Esophagus muscularis mucosa (tissue), 4 donors: ENCODE results near the gene GPR158. TPM values are rescaled to one million over a fixed set of nuclear protein-coding genes. Genes with fewer than 3 reads are reported as not detected.

Source experiments
- DNase-seq: peaks from one replicate; pipeline ENCODE4 v3.0.0-alpha.2; 2017; ENCODE audit errors: extremely low spot score
- H3K27ac ChIP-seq, 4 donors: fragments of 200-600 bp; sonication (generic); replicated peaks in 1 of 4; 1 replicate in 3 of 4; 2 replicates in 1 of 4; pipeline ENCODE4 v1.5.1; 2016 to 2019; ENCODE audit warnings: mild to moderate bottlenecking in 1 of 4
- H3K27me3 ChIP-seq, 4 donors: fragments of 200-600 bp; sonication (generic); one replicate each; pipeline versions ENCODE4 v1.5.1 to v1.6.0; 2016 to 2019
- H3K36me3 ChIP-seq, 4 donors: fragments of 200-600 bp; sonication (generic); one replicate each; pipeline ENCODE4 v1.5.1; 2016 to 2019
- H3K4me1 ChIP-seq, 4 donors: fragments of 200-600 bp; sonication (generic); one replicate each; pipeline ENCODE4 v1.5.1; 2016 to 2019
- H3K4me3 ChIP-seq, 4 donors: fragments of 200-600 bp; sonication (generic); 1 replicate in 2 of 4; 2 replicates in 2 of 4; pipeline ENCODE4 v1.5.1; 2016 to 2019; ENCODE audit warnings: mild to moderate bottlenecking in 4 of 4, moderate library complexity in 1 of 4
- H3K9me3 ChIP-seq, 4 donors: fragments of 200-600 bp; sonication (generic); 1 replicate in 3 of 4; 2 replicates in 1 of 4; pipeline ENCODE4 v1.5.1; 2016 to 2019
- CTCF ChIP-seq, 3 experiments: fragments of 200-600 bp in 2 of 3; fragments of 450-650 bp in 1 of 3; sonication (generic) in 2 of 3; IDR thresholded peaks; one replicate each; pipeline ENCODE4 v1.5.1; 2017 to 2019; ENCODE audit warnings: antibody characterized with exemption in 3 of 3, mild to moderate bottlenecking in 2 of 3, moderate library complexity in 1 of 3
- EP300 ChIP-seq: sonication (generic); formaldehyde crosslinking; IDR thresholded peaks from one replicate; pipeline ENCODE4 v1.6.1; 2017; ENCODE audit warnings: antibody characterized with exemption
- POLR2A ChIP-seq: fragments of 450-650 bp; IDR thresholded peaks from one replicate; pipeline ENCODE4 v1.6.1; 2017; ENCODE audit warnings: antibody characterized with exemption, moderate library complexity, mild to moderate bottlenecking, low read depth
- POLR2AphosphoS5 ChIP-seq, 2 donors: sonication (generic); formaldehyde crosslinking; IDR thresholded peaks; one replicate each; pipeline ENCODE4 v1.6.1; 2017; ENCODE audit warnings: antibody characterized with exemption in 2 of 2
- WGBS: methylation state at CpG from one replicate; pipeline ENCODE4 v1.1.5; 2018; 5-methylcytosine and 5-hydroxymethylcytosine counted together
- intact Hi-C: fragments of 100-400 bp; cut with DNase I; formaldehyde crosslinking; loops from one replicate; pipeline ENCODE4 v1.15.1; 2023
- total RNA-seq, 4 donors: library from RNA; depleted of rRNA; stranded (reverse); fragments of >200 nt; gene quantifications; one replicate each; pipeline versions ENCODE4 v1.1.0 to v1.2.1, GENCODE V29; 2016

Gene GPR158
- total RNA-seq, 4 donors from 2014 or later = under 0.01 to 0.50 (median 0.13) TPM

GRCh38 chr10:25220156-25220555 is 45.4 kb downstream of the GPR158 start:
- no peak for DNase-seq
- H3K36me3 ChIP-seq = no peaks in the 10 kb centered on the region
- H3K27ac ChIP-seq = no peak overlapping the region
- 52% methylated on average over 1 of the region's 1 CpG for WGBS
- H3K27me3 ChIP-seq = peaks cover 0 to 3% (median 0%) of the 10 kb centered on the region in 4 donors
- no peaks in the 10 kb centered on the region for H3K9me3 ChIP-seq
- intact Hi-C loops = no loop called here
- TF ChIP-seq POLR2A = no peak
- no peak for TF ChIP-seq EP300
- TF ChIP-seq POLR2AphosphoS5 (IDR thresholded peaks at IDR 0.05) = no peak
- no peak for TF ChIP-seq CTCF (IDR thresholded peaks at IDR 0.05)
- no peaks in the 10 kb centered on the region for H3K4me1 ChIP-seq
- no peak overlapping the region for H3K4me3 ChIP-seq

DNA sequence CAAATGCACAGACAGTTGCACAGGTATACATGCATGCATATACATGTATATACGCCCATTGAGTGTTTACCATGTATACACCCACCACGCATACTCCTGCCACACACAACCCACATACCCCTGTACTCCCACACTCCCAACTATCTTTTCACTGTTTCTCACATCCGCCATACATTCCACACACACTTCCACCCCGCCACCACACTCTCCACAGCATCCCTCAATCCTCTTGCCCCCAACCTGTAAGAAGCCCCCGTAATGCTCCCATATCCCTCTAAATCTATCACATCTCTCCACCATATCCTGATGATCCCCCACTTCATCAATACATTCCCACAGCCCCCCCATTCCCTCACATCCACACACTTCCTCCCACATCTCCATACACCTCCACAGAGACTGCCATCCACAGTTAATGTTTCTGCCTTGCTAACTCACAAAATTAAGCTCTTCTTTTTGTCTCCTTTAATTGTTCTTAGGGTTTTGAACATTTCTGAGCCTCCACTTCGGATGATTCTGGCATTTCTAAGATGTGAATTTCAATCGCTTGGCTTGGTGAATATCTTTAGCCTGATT is 47.4 kb downstream of the GPR158 start:
- intact Hi-C loops = no loop called here
- 83% methylated on average over 7 of the region's 7 CpGs for WGBS
- Histone ChIP-seq H3K36me3 (no peaks in the 10 kb centered on the region), H3K4me1 (no peaks in the 10 kb centered on the region), H3K4me3 (no peak overlapping the region), H3K27me3 (peaks cover 0 to 3% (median 0%) of the 10 kb centered on the region in 4 donors), H3K27ac (no peak overlapping the region), H3K9me3 (no peaks in the 10 kb centered on the region)
- TF ChIP-seq POLR2AphosphoS5 (IDR thresholded peaks at IDR 0.05) = no peak
- TF ChIP-seq EP300 = no peak
- no peak for TF ChIP-seq CTCF (IDR thresholded peaks at IDR 0.05)
- no peak for TF ChIP-seq POLR2A
- no peak for DNase-seq

DNA sequence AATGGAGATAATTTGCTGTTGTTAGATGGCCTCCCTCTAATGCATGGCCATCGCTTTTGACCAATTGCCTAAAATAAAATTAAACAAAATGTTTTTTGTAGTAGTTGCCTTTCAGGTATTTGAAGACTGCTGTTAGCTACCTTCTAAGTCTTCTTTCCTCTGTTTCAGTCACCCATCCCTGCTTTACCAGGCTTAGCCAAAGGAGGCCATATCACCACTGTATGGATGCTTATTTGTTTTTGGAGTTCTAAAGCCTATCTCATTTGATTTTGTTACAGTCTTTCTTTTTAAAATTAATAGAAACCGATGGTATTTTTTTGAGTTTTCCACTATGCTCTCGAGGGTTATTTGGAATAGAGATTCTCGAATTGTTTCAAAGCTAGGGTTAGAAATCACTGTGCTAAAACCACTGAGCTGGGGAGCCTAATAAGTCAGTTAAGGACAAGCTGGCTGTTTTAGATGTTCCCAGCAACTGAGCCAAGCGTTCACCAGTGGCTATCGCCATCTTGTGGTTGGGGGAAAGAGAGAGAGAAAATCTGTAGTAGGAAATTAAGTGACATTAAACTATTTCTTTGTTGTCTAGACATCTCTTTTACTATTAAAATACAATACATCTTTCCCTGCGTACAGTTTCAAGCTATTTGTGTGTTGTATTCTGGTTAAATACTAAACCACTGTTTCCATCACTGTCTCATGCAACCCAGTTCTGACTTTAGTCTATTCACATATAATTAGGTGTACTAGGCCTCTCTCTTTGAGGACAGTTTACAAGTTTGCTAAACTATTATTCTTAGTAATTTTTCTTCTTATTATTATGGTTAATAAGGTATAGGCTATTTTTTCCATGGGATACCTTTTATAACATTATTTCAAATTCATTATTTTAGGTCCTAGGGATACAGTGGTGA is 52.2 kb downstream of the GPR158 start:
- Histone ChIP-seq H3K9me3 (no peaks in the 10 kb centered on the region), H3K27me3 (peaks cover 0 to 3% (median 0%) of the 10 kb centered on the region in 4 donors), H3K4me3 (no peak overlapping the region), H3K36me3 (no peaks in the 10 kb centered on the region), H3K4me1 (no peaks in the 10 kb centered on the region), H3K27ac (no peak overlapping the region)
- 34% methylated on average over 7 of the region's 7 CpGs for WGBS
- peak in 2 of 3 experiments; percentile 33 to 47 for TF ChIP-seq CTCF (IDR thresholded peaks at IDR 0.05)
- TF ChIP-seq EP300 = no peak
- TF ChIP-seq POLR2A = no peak
- intact Hi-C loops = loop anchor here (5.0 kb wide), 1 partner anchor 115 kb away; no protein-coding TSS in a partner anchor
- DNase-seq = no peak

- intact Hi-C loops = no loop called here
- Histone ChIP-seq H3K27ac (no peak overlapping the region), H3K27me3 (no peaks in the 10 kb centered on the region), H3K4me1 (no peaks in the 10 kb centered on the region), H3K9me3 (no peaks in the 10 kb centered on the region), H3K36me3 (no peaks in the 10 kb centered on the region), H3K4me3 (no peak overlapping the region)
- WGBS = 72% methylated on average over 2 of the region's 2 CpGs
- no peak for TF ChIP-seq POLR2AphosphoS5 (IDR thresholded peaks at IDR 0.05)
- TF ChIP-seq POLR2A = no peak
- TF ChIP-seq CTCF (IDR thresholded peaks at IDR 0.05) = no peak
- TF ChIP-seq EP300 = no peak
- no peak for DNase-seq
Measured at GRCh38 chr10:25231751-25232150, 57.0 kb downstream of the GPR158 start.
